Spinal cord (tissue), 10 donors: Measurements from ENCODE around the gene GPATCH3. TPM values are rescaled to one million over a fixed set of nuclear protein-coding genes. Genes with fewer than 3 reads are reported as not detected.
"Not testable (repeated sequence)": the region's sequence is repeated elsewhere in the genome, so short reads cannot be mapped to it uniquely, and the experiment has no call there.

ENCODE experiments used
- DNase-seq, 6 donors: peaks; one replicate each; pipeline versions ENCODE4 v3.0.0 to v3.0.0-alpha.2; 2013 to 2015; ENCODE audit warnings: low spot score in 6 of 6, low read depth in 4 of 6
- H3K27ac ChIP-seq: one replicate; pipeline ENCODE4 v1.5.1; 2013; ENCODE audit warnings: low read depth, low read length, control low read depth
- H3K27me3 ChIP-seq: one replicate; pipeline ENCODE4 v1.6.1; 2013; ENCODE audit warnings: low read length; ENCODE audit not compliant: control insufficient read depth, insufficient read depth
- H3K36me3 ChIP-seq: one replicate; pipeline ENCODE4 v1.6.1; 2013; ENCODE audit warnings: low read length; ENCODE audit not compliant: control insufficient read depth, insufficient read depth
- H3K4me1 ChIP-seq: one replicate; pipeline ENCODE4 v1.6.1; 2013; ENCODE audit warnings: low read length; ENCODE audit not compliant: control insufficient read depth, insufficient read depth
- H3K4me3 ChIP-seq: one replicate; pipeline ENCODE4 v1.5.1; 2013; ENCODE audit warnings: low read depth, low read length, control low read depth
- H3K9me3 ChIP-seq: one replicate; pipeline ENCODE4 v1.6.1; 2013; ENCODE audit warnings: low read length; ENCODE audit not compliant: control insufficient read depth, insufficient read depth
- WGBS: methylation state at CpG from one replicate; pipeline ENCODE4 v1.1.5; 2013; ENCODE audit warnings: missing lambda C conversion rate; ENCODE audit not compliant: insufficient coverage; 5-methylcytosine and 5-hydroxymethylcytosine counted together
- polyA plus RNA-seq, 2 donors: library from polyadenylated mRNA; unstranded; fragments of 120-200 nt; gene quantifications; one replicate each; pipeline ENCODE4 v1.2.1, GENCODE V29; 2013; ENCODE audit not compliant: insufficient read length in 2 of 2
- total RNA-seq, 2 donors: library from RNA; depleted of rRNA in 1 of 2; stranded (reverse); fragments of 120-200 nt in 1 of 2; fragments of >200 nt in 1 of 2; gene quantifications; one replicate each; pipeline versions ENCODE4 v1.2.3 to v1.2.4, GENCODE V29; 2013 to 2014
- donor health status: healthy.

The GPATCH3 gene
- total and polyA plus RNA-seq, 4 donors, result 8.4 to 14.8 (median 12.4) TPM

DNA sequence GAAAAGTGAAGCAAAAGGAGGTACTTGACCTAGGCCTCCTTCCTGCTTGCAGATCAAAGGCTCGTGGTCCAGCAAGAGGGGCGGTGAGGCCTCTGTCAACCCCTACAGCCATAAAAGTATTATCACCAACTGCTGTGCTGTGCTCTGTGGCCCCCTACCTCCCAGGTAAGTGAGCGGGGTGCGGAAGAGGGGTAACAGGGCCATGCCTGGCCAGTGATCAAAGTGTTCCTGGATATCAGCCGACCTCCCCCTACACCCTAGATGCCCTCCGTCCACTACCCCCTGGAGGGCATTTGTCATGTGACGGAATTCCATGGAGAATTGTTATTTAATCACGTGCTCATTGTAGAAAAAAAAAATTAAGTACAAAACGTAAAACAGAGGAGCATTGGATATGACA is 47.6 kb downstream of the GPATCH3 start:
- WGBS, result 78% methylated on average over 6 of the region's 9 CpGs
- no peak for DNase-seq
- Histone ChIP-seq H3K4me1 (peaks cover 11% of the 10 kb centered on the region), H3K4me3 (no peak overlapping the region), H3K9me3 (no peaks in the 10 kb centered on the region), H3K27me3 (no peaks in the 10 kb centered on the region), H3K36me3 (peaks cover 96% of the 10 kb centered on the region), H3K27ac (no peak overlapping the region)

DNA sequence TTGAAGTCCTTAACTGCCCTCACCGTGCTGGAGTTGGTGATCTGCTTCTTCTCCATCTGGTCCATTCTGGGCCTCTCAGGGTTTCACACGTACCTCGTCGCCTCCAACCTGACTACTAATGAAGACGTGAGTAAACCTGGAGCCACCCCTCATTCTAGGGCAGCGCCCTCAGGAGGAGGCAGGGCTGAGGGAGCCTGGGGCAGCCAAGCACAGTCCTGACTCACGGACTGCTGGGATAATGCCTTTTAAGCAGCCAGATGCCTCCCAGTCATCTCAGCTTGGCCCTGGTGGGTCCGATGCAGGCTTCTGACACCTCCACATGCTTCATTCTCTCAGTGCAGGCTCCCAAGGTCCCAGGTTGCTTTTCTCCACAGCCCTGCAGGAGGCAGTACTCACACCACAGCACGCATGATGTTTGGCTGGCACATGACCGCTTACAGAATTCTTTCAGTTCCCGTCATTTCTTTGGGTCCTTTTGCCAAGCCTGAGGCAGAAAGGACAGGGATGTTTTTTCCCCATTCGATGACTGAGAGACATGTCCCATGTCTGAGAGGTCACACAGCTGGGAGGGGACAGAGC is 49.1 kb downstream of the GPATCH3 start:
- no peak for DNase-seq
- H3K27me3 ChIP-seq, result no peaks in the 10 kb centered on the region
- no peak overlapping the region for H3K4me3 ChIP-seq
- peaks cover 91% of the 10 kb centered on the region for H3K36me3 ChIP-seq
- H3K27ac ChIP-seq, result no peak overlapping the region
- peaks cover 11% of the 10 kb centered on the region for H3K4me1 ChIP-seq
- WGBS, result 92% methylated on average over 10 of the region's 12 CpGs
- H3K9me3 ChIP-seq, result no peaks in the 10 kb centered on the region

DNA sequence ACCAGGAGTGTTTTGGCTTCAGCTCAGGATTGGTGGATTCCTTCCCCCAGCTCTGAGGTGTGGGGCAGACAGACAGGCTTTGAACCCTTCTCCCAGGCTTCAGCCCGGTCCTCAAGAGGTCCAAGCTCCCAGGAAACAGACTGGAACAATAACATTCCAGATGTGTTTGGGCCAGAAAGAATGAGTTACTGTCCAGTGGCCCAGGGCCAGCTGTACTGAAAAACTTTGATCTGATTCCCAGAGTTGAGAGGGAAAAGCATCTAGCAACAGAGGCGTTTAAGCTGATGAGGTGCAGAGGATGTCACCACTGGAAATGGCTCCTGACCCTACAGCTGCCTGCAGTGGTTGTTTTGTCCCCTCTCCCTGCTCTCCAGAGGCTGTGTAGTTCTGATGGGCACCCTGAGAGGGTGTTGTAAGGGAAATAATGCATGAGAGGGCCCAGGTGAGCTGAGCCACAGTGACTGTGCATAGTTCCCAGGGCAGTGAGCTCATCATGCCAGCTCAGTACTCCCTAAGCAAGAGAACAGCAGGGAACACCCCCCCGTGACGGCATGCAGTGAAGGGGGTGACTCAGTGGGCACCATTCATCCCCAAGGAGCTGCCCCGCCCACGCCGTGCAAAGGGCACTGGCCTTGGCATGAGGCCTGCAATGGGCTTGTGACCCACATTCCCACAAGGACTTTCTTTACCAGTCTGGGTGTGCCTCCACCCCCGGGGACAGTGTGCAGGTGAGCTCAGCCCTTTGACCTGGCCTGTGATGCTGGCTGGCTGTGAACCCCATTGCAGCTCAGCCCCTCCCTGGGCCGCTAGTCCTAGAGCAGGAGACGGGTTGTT is 51.1 kb downstream of the GPATCH3 start:
- Histone ChIP-seq H3K27me3 (no peaks in the 10 kb centered on the region), H3K4me1 (peaks cover 11% of the 10 kb centered on the region), H3K27ac (no peak overlapping the region), H3K4me3 (no peak overlapping the region), H3K36me3 (peaks cover 72% of the 10 kb centered on the region), H3K9me3 (no peaks in the 10 kb centered on the region)
- DNase-seq, result no peak
- WGBS, result 83% methylated on average over 10 of the region's 10 CpGs

DNA sequence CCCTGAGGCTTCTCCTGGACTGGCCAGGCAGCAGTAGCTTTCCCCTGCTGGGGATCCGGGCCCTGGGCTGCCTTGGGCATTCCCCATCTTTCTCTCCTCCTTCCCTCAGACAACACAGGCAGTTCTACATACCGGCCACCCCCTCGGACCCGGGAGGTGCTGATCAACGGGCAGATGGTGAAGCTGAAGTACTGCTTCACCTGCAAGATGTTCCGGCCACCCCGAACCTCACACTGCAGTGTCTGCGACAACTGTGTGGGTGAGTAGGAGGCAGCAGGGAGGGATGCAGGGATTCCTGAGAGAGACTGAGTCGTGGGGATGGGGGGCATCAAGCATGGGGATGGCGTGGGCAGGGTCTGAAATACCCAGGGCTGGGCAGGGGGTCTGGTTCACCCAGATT is 51.8 kb downstream of the GPATCH3 start:
- H3K4me3 ChIP-seq, result no peak overlapping the region
- no peak overlapping the region for H3K27ac ChIP-seq
- H3K27me3 ChIP-seq, result no peaks in the 10 kb centered on the region
- H3K9me3 ChIP-seq, result no peaks in the 10 kb centered on the region
- 93% methylated on average over 8 of the region's 10 CpGs for WGBS
- H3K36me3 ChIP-seq, result peaks cover 71% of the 10 kb centered on the region
- H3K4me1 ChIP-seq, result peaks cover 11% of the 10 kb centered on the region
- no peak for DNase-seq

DNA sequence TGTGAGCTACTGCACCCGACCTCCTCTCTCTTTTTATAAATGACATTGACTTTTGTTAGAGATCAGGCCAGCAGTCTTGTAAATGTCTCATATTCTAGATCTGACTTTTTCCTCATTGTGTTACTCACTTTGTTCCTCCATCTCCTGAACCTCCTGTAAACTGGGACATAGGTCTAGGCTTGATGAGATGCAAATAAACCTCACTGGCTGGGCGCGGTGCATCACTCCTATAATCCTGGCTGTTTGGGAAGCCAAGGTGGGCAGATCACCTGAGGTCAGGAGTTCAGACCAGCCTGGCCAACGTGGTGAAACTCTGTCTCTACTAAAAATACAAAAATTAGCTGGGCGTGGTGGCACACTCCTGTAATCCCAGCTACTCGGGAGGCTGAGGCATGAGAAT is 52.4 kb downstream of the GPATCH3 start:
- not testable (repeated sequence) for H3K4me3 ChIP-seq, H3K27me3 ChIP-seq, DNase-seq, H3K9me3 ChIP-seq, H3K27ac ChIP-seq
- Histone ChIP-seq H3K4me1 (peaks cover 11% of the 10 kb centered on the region), H3K36me3 (peaks cover 72% of the 10 kb centered on the region)
- WGBS, result 93% methylated on average over 5 of the region's 6 CpGs

DNA sequence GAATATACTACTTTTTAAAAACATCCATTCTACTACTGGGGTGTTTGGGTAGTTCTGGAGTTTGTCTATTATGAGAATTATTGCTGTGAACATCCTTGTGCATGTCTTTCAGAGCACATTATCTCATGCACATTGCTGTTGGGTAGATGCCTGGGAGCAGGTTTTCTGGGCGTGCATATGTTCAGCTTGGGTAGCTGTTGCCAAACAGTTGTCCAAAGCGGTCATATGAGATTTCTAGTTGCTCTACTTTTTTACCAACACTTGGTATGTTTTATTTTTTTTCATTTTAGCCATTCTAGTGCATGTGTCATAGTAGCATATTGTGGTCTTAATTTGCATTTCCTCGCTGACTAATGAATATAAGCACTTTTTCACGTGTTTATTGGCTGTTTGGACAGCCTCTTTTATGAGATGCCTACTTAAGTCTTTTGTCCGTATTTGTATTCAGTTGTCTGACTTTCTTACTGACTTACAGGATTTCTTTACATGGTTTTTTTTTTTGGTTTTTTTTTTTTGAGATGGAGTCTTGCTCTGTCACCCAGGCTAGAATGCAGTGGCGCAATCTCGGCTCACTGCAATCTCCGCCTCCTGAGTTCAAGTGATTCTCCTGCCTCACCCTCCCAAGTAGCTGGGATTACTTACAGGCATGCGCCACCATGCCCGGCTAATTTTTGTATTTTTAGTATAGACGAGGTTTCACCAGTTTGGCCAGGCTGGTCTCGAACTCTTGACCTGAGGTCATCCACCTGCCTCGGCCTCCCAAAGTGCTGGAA is 55.7 kb downstream of the GPATCH3 start:
- no peak overlapping the region for H3K27ac ChIP-seq
- H3K4me1 ChIP-seq, result peaks cover 11% of the 10 kb centered on the region
- DNase-seq, result peak in 2 of 6 donors; percentile 11 to 60
- H3K36me3 ChIP-seq, result peaks cover 63% of the 10 kb centered on the region
- H3K9me3 ChIP-seq, result no peaks in the 10 kb centered on the region
- no CpG with 5 or more reads among the region's 13 CpGs for WGBS
- H3K27me3 ChIP-seq, result no peaks in the 10 kb centered on the region
- H3K4me3 ChIP-seq, result no peak overlapping the region

Other genes starting within 250 kb of the GPATCH3 start
- 10 to 100 TPM; 36.0 to 38.2 TPM for gene ARID1A, start 204.5 kb downstream of the GPATCH3 start, total RNA-seq
- 10 to 100 TPM; 85.3 to 88.3 TPM for gene ARID1A, start 204.5 kb downstream of the GPATCH3 start, polyA plus RNA-seq
- gene PIGV, start 112.5 kb downstream of the GPATCH3 start, total RNA-seq, result 10 to 100 TPM; 12.3 to 15.6 TPM
- gene PIGV, start 112.5 kb downstream of the GPATCH3 start, polyA plus RNA-seq, result 10 to 100 TPM in 1 of 2 donors, 1 to 10 TPM in 1; 9.2 to 10.7 TPM
- 10 to 100 TPM in 1 of 2 donors, 1 to 10 TPM in 1; 6.8 to 15.1 TPM for gene ZDHHC18, start 73.8 kb downstream of the GPATCH3 start, total RNA-seq
- 10 to 100 TPM; 29.1 to 35.3 TPM for gene ZDHHC18, start 73.8 kb downstream of the GPATCH3 start, polyA plus RNA-seq
- gene SFN, start 37.3 kb downstream of the GPATCH3 start, total RNA-seq, result under 1 TPM; 0.30 to 0.66 TPM
- gene SFN, start 37.3 kb downstream of the GPATCH3 start, polyA plus RNA-seq, result under 1 TPM in 1 of 2 donors, not detected in 1; 0.32 TPM
- gene GPN2, start 10.2 kb downstream of the GPATCH3 start, total RNA-seq, result 10 to 100 TPM; 13.2 to 15.9 TPM
- 10 to 100 TPM; 30.0 to 38.4 TPM for gene GPN2, start 10.2 kb downstream of the GPATCH3 start, polyA plus RNA-seq
- not detected for gene NR0B2, start 13.5 kb upstream of the GPATCH3 start, total RNA-seq
- gene NR0B2, start 13.5 kb upstream of the GPATCH3 start, polyA plus RNA-seq, result not detected
- gene NUDC, start 21.3 kb upstream of the GPATCH3 start, total RNA-seq, result 10 to 100 TPM; 25.6 to 47.3 TPM
- gene NUDC, start 21.3 kb upstream of the GPATCH3 start, polyA plus RNA-seq, result 100 to 1,000 TPM; 118 to 119 TPM
- not detected for gene KDF1, start 60.0 kb upstream of the GPATCH3 start, total RNA-seq
- gene KDF1, start 60.0 kb upstream of the GPATCH3 start, polyA plus RNA-seq, result under 1 TPM; 0.24 to 0.26 TPM
- 10 to 100 TPM in 1 of 2 donors, 1 to 10 TPM in 1; 9.3 to 21.5 TPM for gene TRNP1, start 93.2 kb upstream of the GPATCH3 start, total RNA-seq
- gene TRNP1, start 93.2 kb upstream of the GPATCH3 start, polyA plus RNA-seq, result 10 to 100 TPM; 42.4 to 50.6 TPM
- under 1 TPM; 0.50 to 0.61 TPM for gene TENT5B, start 112.4 kb upstream of the GPATCH3 start, total RNA-seq
- under 1 TPM; 0.49 to 0.51 TPM for gene TENT5B, start 112.4 kb upstream of the GPATCH3 start, polyA plus RNA-seq